Neural cell (in vitro differentiated cells): Measurements from ENCODE around the gene GLIS2. TPM values are rescaled to one million over a fixed set of nuclear protein-coding genes. Genes with fewer than 3 reads are reported as not detected.

Experiments used
- H2AFZ ChIP-seq: fragments of 200-600, 300-800 bp; sonication (generic), shearing (Covaris generic); 2 replicates; pipeline ENCODE4 v1.6.0; 2014; ENCODE audit warnings: low read depth, mild to moderate bottlenecking, antibody characterized with exemption, low read length, moderate library complexity
- H3F3A ChIP-seq: fragments of 200-600 bp; shearing (Covaris generic); 2 replicates; pipeline ENCODE4 v1.6.1; 2016; ENCODE audit warnings: mild to moderate bottlenecking, moderate library complexity, mixed read lengths, antibody characterized with exemption, low read length; ENCODE audit not compliant: insufficient read depth, poor library complexity, severe bottlenecking
- H3K27ac ChIP-seq: fragments of 200-600, 300-800 bp; sonication (generic), shearing (Covaris generic); 2 replicates; pipeline ENCODE4 v1.5.1; 2014; ENCODE audit warnings: mild to moderate bottlenecking, low read length, moderate library complexity
- H3K27me3 ChIP-seq: fragments of 300-800, 200-600 bp; sonication (generic), shearing (Covaris generic); 2 replicates; pipeline ENCODE4 v1.6.0; 2014; ENCODE audit warnings: mild to moderate bottlenecking, low read depth, low read length, moderate library complexity; ENCODE audit not compliant: insufficient read depth
- H3K36me3 ChIP-seq: fragments of 300-800, 200-600 bp; sonication (generic), shearing (Covaris generic); 2 replicates; pipeline ENCODE4 v1.5.1; 2014; ENCODE audit warnings: mild to moderate bottlenecking, antibody characterized with exemption, low read length, moderate library complexity; ENCODE audit not compliant: insufficient read depth
- H3K4me2 ChIP-seq: fragments of 300-800, 200-600 bp; sonication (generic), shearing (Covaris generic); 2 replicates; pipeline ENCODE4 v1.6.0; 2014; ENCODE audit warnings: mild to moderate bottlenecking, low read length
- H3K4me3 ChIP-seq: fragments of 300-800, 200-600 bp; sonication (generic), shearing (Covaris generic); 2 replicates; pipeline ENCODE4 v1.5.1; 2014; ENCODE audit warnings: mild to moderate bottlenecking, low read length, moderate library complexity
- H3K79me2 ChIP-seq: fragments of 200-600 bp; shearing (Covaris generic); replicated peaks from 2 replicates; pipeline ENCODE4 v1.6.0; 2014; ENCODE audit warnings: mild to moderate bottlenecking, low read length, moderate library complexity; ENCODE audit not compliant: insufficient read depth
- H3K9ac ChIP-seq: fragments of 300-800, 200-600 bp; sonication (generic), shearing (Covaris generic); 2 replicates; pipeline ENCODE4 v1.6.1; 2016; ENCODE audit warnings: mild to moderate bottlenecking, low read length, mixed read lengths
- H3K9me2 ChIP-seq: fragments of 200-600 bp; shearing (Covaris generic); 2 replicates; pipeline ENCODE4 v1.6.1; 2016; ENCODE audit warnings: mild to moderate bottlenecking, low read length, mixed read lengths; ENCODE audit not compliant: insufficient read depth
- H3K9me3 ChIP-seq: fragments of 200-600, 300-800 bp; sonication (generic), shearing (Covaris generic); 2 replicates; pipeline ENCODE4 v1.6.1; 2016; ENCODE audit warnings: mild to moderate bottlenecking, mixed run types, low read length, moderate library complexity, mixed read lengths
- H4K20me1 ChIP-seq: fragments of 200-600 bp; shearing (Covaris generic); 2 replicates; pipeline ENCODE4 v1.6.1; 2016; ENCODE audit warnings: mild to moderate bottlenecking, mixed run types; ENCODE audit not compliant: insufficient read depth
- EP300 ChIP-seq: fragments of 450-650 bp; conservative IDR thresholded peaks from 2 replicates; pipeline ENCODE4 v1.6.1; 2014; ENCODE audit warnings: antibody characterized with exemption, mild to moderate bottlenecking, moderate library complexity; ENCODE audit not compliant: poor library complexity, severe bottlenecking
- EZH2 ChIP-seq: fragments of 200-600, 300-800 bp; shearing (Covaris generic), sonication (generic); IDR thresholded peaks from 2 replicates; pipeline ENCODE4 v1.6.1; 2014; ENCODE audit warnings: antibody characterized with exemption, low read length, borderline replicate concordance, mild to moderate bottlenecking; ENCODE audit not compliant: insufficient read depth, poor library complexity, severe bottlenecking
- MXI1 ChIP-seq: fragments of 450-650 bp; conservative IDR thresholded peaks from 2 replicates; pipeline ENCODE4 v1.6.1; 2014; ENCODE audit warnings: antibody characterized with exemption, mild to moderate bottlenecking; ENCODE audit not compliant: poor library complexity, severe bottlenecking
- POLR2AphosphoS5 ChIP-seq: IDR thresholded peaks from 2 replicates; pipeline ENCODE4 v1.6.1; 2012
- RAD21 ChIP-seq: fragments of 450-650 bp; conservative IDR thresholded peaks from 2 replicates; pipeline ENCODE4 v1.6.1; 2014; ENCODE audit warnings: antibody characterized with exemption, mild to moderate bottlenecking, moderate library complexity
- SMC3 ChIP-seq: fragments of 450-650 bp; conservative IDR thresholded peaks from 2 replicates; pipeline ENCODE4 v1.6.1; 2014; ENCODE audit warnings: antibody characterized with exemption, mild to moderate bottlenecking, moderate library complexity; ENCODE audit not compliant: poor library complexity
- TAF1 ChIP-seq: IDR thresholded peaks from 2 replicates; pipeline ENCODE4 v1.6.1; 2012; ENCODE audit warnings: low read depth
- polyA plus RNA-seq: library from polyadenylated mRNA; depleted of rRNA; stranded (reverse); fragments of >200 nt; gene quantifications from 2 replicates; pipeline ENCODE4 v1.2.3, GENCODE V29; 2014
- TF ChIP-seq, protein P1 (sequence below): IDR thresholded peaks from 2 replicates; pipeline ENCODE4 v1.6.1; 2012; ENCODE audit warnings: borderline replicate concordance
- TF ChIP-seq, protein P2 (sequence below): fragments of 450-650 bp; IDR thresholded peaks from 2 replicates; pipeline ENCODE4 v1.5.1; 2014; ENCODE audit warnings: antibody characterized with exemption, mild to moderate bottlenecking, moderate library complexity; ENCODE audit not compliant: poor library complexity, severe bottlenecking

Gene GLIS2
- polyA plus RNA-seq, 1 donor from 2014 or later, result 2.6 TPM

DNA sequence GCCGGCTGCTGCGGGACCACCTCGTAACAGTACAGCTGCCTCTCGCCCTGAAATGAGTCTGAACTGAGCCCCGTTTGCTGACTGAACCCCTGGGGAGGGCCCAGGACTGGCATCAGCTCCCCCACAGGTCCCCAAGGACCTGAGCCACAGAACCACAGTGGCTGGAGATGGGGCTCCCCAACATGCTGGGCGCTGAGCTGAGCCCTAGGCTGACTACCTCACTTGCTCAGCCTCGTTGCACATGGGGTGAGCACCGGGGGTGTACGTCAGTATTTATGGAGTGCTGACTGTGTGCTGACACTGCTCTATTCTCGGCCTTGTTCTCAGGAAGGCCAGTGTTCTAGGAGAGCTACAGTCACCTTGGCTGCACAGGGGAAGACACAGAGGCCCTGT, 49.1 kb downstream of the GLIS2 start:
- H4K20me1 ChIP-seq, result no peaks in the 10 kb centered on the region
- H3K9me2 ChIP-seq, result no peaks in the 10 kb centered on the region
- H3K36me3 ChIP-seq, result no peaks in the 10 kb centered on the region
- H3K4me2 ChIP-seq, result no peak overlapping the region
- no peak overlapping the region for H3K27ac ChIP-seq
- H3K27me3 ChIP-seq, result no peaks in the 10 kb centered on the region
- H3K79me2 ChIP-seq, result no peaks in the 10 kb centered on the region
- H3K9me3 ChIP-seq, result no peaks in the 10 kb centered on the region
- no peak overlapping the region for H3K4me3 ChIP-seq
- H3K9ac ChIP-seq, result no peak overlapping the region
- TF ChIP-seq EP300 (no peak), SMC3 (no peak), TAF1 (no peak), MXI1 (no peak), POLR2AphosphoS5 (no peak), EZH2 (no peak), RAD21 (no peak)
- TF ChIP-seq, protein P1, sequence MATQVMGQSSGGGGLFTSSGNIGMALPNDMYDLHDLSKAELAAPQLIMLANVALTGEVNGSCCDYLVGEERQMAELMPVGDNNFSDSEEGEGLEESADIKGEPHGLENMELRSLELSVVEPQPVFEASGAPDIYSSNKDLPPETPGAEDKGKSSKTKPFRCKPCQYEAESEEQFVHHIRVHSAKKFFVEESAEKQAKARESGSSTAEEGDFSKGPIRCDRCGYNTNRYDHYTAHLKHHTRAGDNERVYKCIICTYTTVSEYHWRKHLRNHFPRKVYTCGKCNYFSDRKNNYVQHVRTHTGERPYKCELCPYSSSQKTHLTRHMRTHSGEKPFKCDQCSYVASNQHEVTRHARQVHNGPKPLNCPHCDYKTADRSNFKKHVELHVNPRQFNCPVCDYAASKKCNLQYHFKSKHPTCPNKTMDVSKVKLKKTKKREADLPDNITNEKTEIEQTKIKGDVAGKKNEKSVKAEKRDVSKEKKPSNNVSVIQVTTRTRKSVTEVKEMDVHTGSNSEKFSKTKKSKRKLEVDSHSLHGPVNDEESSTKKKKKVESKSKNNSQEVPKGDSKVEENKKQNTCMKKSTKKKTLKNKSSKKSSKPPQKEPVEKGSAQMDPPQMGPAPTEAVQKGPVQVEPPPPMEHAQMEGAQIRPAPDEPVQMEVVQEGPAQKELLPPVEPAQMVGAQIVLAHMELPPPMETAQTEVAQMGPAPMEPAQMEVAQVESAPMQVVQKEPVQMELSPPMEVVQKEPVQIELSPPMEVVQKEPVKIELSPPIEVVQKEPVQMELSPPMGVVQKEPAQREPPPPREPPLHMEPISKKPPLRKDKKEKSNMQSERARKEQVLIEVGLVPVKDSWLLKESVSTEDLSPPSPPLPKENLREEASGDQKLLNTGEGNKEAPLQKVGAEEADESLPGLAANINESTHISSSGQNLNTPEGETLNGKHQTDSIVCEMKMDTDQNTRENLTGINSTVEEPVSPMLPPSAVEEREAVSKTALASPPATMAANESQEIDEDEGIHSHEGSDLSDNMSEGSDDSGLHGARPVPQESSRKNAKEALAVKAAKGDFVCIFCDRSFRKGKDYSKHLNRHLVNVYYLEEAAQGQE, result no peak
- TF ChIP-seq, protein P2, sequence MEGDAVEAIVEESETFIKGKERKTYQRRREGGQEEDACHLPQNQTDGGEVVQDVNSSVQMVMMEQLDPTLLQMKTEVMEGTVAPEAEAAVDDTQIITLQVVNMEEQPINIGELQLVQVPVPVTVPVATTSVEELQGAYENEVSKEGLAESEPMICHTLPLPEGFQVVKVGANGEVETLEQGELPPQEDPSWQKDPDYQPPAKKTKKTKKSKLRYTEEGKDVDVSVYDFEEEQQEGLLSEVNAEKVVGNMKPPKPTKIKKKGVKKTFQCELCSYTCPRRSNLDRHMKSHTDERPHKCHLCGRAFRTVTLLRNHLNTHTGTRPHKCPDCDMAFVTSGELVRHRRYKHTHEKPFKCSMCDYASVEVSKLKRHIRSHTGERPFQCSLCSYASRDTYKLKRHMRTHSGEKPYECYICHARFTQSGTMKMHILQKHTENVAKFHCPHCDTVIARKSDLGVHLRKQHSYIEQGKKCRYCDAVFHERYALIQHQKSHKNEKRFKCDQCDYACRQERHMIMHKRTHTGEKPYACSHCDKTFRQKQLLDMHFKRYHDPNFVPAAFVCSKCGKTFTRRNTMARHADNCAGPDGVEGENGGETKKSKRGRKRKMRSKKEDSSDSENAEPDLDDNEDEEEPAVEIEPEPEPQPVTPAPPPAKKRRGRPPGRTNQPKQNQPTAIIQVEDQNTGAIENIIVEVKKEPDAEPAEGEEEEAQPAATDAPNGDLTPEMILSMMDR, result no peak
- no peak overlapping the region for H2AFZ ChIP-seq
- H3F3A ChIP-seq, result no peaks in the 10 kb centered on the region

DNA sequence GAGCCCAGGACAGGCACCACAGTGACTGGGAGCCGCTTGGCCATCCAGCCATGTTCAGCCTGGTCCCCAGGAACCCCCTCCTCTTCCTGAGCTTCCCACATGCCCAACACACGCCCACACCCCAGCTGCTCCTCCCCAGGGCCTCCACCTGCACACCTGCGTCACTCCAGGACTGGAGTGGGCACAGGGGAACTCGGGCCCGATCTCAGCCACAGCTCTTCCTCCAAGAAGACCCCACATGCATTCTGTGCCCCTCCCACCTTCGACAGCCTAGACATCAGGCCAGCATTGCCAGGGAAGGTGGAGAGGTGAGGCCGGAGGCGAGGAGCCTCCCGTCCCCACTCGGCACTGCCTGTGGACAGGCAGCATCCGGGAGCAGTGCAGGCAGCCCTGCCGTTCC, 49.7 kb downstream of the GLIS2 start:
- Histone ChIP-seq H3K9me2 (no peaks in the 10 kb centered on the region), H3K4me2 (no peak overlapping the region), H2AFZ (no peak overlapping the region), H3F3A (no peaks in the 10 kb centered on the region), H3K4me3 (no peak overlapping the region), H4K20me1 (no peaks in the 10 kb centered on the region), H3K27ac (no peak overlapping the region), H3K36me3 (no peaks in the 10 kb centered on the region), H3K27me3 (no peaks in the 10 kb centered on the region), H3K9ac (no peak overlapping the region), H3K79me2 (no peaks in the 10 kb centered on the region), H3K9me3 (no peaks in the 10 kb centered on the region)
- TF ChIP-seq, protein P1, result no peak
- TF ChIP-seq POLR2AphosphoS5 (no peak), EZH2 (no peak), MXI1 (no peak), EP300 (no peak), SMC3 (no peak), TAF1 (no peak), RAD21 (no peak)
- TF ChIP-seq, protein P2, result no peak
